CD14-positive monocyte (primary cell): ENCODE measurements around the gene PNKD. TPM values are rescaled to one million over a fixed set of nuclear protein-coding genes. Genes with fewer than 3 reads are reported as not detected.

Experiments
- DNase-seq, 3 donors: peaks; one replicate each; pipeline ENCODE4 v3.0.0-alpha.2; 2011 to 2022
- H2AFZ ChIP-seq: 2 replicates; pipeline ENCODE4 v1.6.0; 2012; ENCODE audit warnings: mild to moderate bottlenecking, low read depth, low read length, inconsistent platforms; ENCODE audit not compliant: insufficient read depth, poor library complexity, severe bottlenecking
- H3K27ac ChIP-seq, 2 donors: 1 replicate in 1 of 2; 2 replicates in 1 of 2; pipeline ENCODE4 v1.5.1; 2012 to 2013; ENCODE audit warnings: low read length in 2 of 2, control low read depth in 1 of 2, inconsistent platforms in 1 of 2, low read depth in 1 of 2, mild to moderate bottlenecking in 1 of 2
- H3K27me3 ChIP-seq, 2 donors: one replicate each; pipeline versions ENCODE4 v1.6.0 to v1.6.1; 2011 to 2013; ENCODE audit warnings: low read length in 2 of 2; ENCODE audit not compliant: control insufficient read depth in 2 of 2, insufficient read depth in 2 of 2
- H3K36me3 ChIP-seq, 2 donors: replicated peaks in 1 of 2; 1 replicate in 1 of 2; 2 replicates in 1 of 2; pipeline versions ENCODE4 v1.5.1 to v1.6.1; 2012 to 2013; ENCODE audit warnings: low read length in 2 of 2, control low read depth in 1 of 2, inconsistent platforms in 1 of 2, mild to moderate bottlenecking in 1 of 2; ENCODE audit not compliant: insufficient read depth in 2 of 2, control insufficient read depth in 1 of 2
- H3K4me1 ChIP-seq, 2 donors: 1 replicate in 1 of 2; 2 replicates in 1 of 2; pipeline versions ENCODE4 v1.5.1 to v1.6.1; 2012 to 2013; ENCODE audit warnings: low read length in 2 of 2, control low read depth in 1 of 2, inconsistent platforms in 1 of 2, mild to moderate bottlenecking in 1 of 2, moderate library complexity in 1 of 2; ENCODE audit not compliant: insufficient read depth in 2 of 2, control insufficient read depth in 1 of 2
- H3K4me2 ChIP-seq: replicated peaks from 2 replicates; pipeline ENCODE3; 2012; ENCODE audit warnings: low read length, moderate library complexity, mild to moderate bottlenecking; ENCODE audit not compliant: poor library complexity, severe bottlenecking; ENCODE audit errors: extremely low read depth
- H3K4me3 ChIP-seq, 3 experiments: fragments of 200-600 bp in 1 of 3; sonication (generic) in 1 of 3; replicated peaks in 1 of 3; 1 replicate in 2 of 3; 2 replicates in 1 of 3; pipeline ENCODE4 v1.5.1; 2011 to 2013; ENCODE audit warnings: low read length in 3 of 3, mild to moderate bottlenecking in 3 of 3, control low read depth in 2 of 3, low read depth in 2 of 3, inconsistent platforms in 1 of 3, moderate library complexity in 1 of 3
- H3K79me2 ChIP-seq: 2 replicates; pipeline ENCODE4 v1.6.0; 2012; ENCODE audit warnings: mild to moderate bottlenecking, control low read depth, inconsistent platforms, low read length, moderate library complexity; ENCODE audit not compliant: insufficient read depth
- H3K9ac ChIP-seq: 2 replicates; pipeline ENCODE4 v1.6.0; 2017; ENCODE audit warnings: low read length, mild to moderate bottlenecking; ENCODE audit not compliant: insufficient read depth, poor library complexity, severe bottlenecking
- H3K9me3 ChIP-seq, 2 donors: replicated peaks in 1 of 2; 1 replicate in 1 of 2; 2 replicates in 1 of 2; pipeline versions ENCODE4 v1.5.1 to v1.6.1; 2012 to 2013; ENCODE audit warnings: low read length in 2 of 2, control low read depth in 1 of 2; ENCODE audit not compliant: control insufficient read depth in 1 of 2, insufficient read depth in 1 of 2
- H4K20me1 ChIP-seq: 2 replicates; pipeline ENCODE4 v1.6.0; 2012; ENCODE audit warnings: mild to moderate bottlenecking, low read length, control low read depth, moderate library complexity; ENCODE audit not compliant: insufficient read depth
- H3K27ac Mint-ChIP-seq, 7 donors: one replicate each; pipeline ENCODE4 v1.8.0; 2020; ENCODE audit warnings: mild to moderate bottlenecking in 7 of 7, mixed read lengths in 7 of 7, moderate library complexity in 6 of 7, inconsistent platforms in 2 of 7
- H3K27me3 Mint-ChIP-seq, 3 donors: one replicate each; pipeline ENCODE4 v1.8.0; 2021 to 2022; ENCODE audit warnings: low read depth in 3 of 3, mild to moderate bottlenecking in 3 of 3, mixed read lengths in 3 of 3, moderate library complexity in 3 of 3, inconsistent platforms in 1 of 3
- H3K36me3 Mint-ChIP-seq, 2 donors: one replicate each; pipeline ENCODE4 v1.8.0; 2020; ENCODE audit warnings: mixed read lengths in 2 of 2, inconsistent platforms in 1 of 2, mild to moderate bottlenecking in 1 of 2
- H3K4me1 Mint-ChIP-seq: one replicate; pipeline ENCODE4 v1.8.0; 2020; ENCODE audit warnings: mild to moderate bottlenecking, mixed read lengths
- H3K4me3 Mint-ChIP-seq, 2 donors: one replicate each; pipeline ENCODE4 v1.8.0; 2020; ENCODE audit warnings: mild to moderate bottlenecking in 2 of 2, mixed read lengths in 2 of 2, moderate library complexity in 1 of 2
- H3K9me3 Mint-ChIP-seq, 7 donors: one replicate each; pipeline ENCODE4 v1.8.0; 2020 to 2022; ENCODE audit warnings: mixed read lengths in 7 of 7, mild to moderate bottlenecking in 6 of 7, moderate library complexity in 6 of 7, inconsistent platforms in 2 of 7
- WGBS: methylation state at CpG from one replicate; pipeline ENCODE4 v1.1.5; 2013; ENCODE audit warnings: missing lambda C conversion rate; ENCODE audit not compliant: insufficient coverage; 5-methylcytosine and 5-hydroxymethylcytosine counted together
- intact Hi-C, 2 donors: fragments of 100-400 bp; cut with micrococcal nuclease; formaldehyde crosslinking; loops; one replicate each; pipeline versions ENCODE4 v1.15.0 to v1.15.1; 2023
- polyA plus RNA-seq, 3 donors: library from polyadenylated mRNA; depleted of rRNA in 1 of 3; unstranded in 2 of 3; stranded (reverse) in 1 of 3; fragments of 300-500 nt in 2 of 3; fragments of >200 nt in 1 of 3; fragmentation: Illumina TruSeq in 2 of 3; gene quantifications; 1 replicate in 2 of 3; 2 replicates in 1 of 3; pipeline ENCODE4 v1.2.3, GENCODE V29; 2012 to 2021
- TF ChIP-seq, protein P1 (sequence below): fragments of 200-600 bp; IDR thresholded peaks from one replicate; pipeline ENCODE4 v1.8.0; 2022; ENCODE audit warnings: antibody characterized with exemption, mild to moderate bottlenecking

Gene PNKD
- polyA plus RNA-seq, 3 donors, result 79.8 to 92.0 (median 88.2) TPM

DNA sequence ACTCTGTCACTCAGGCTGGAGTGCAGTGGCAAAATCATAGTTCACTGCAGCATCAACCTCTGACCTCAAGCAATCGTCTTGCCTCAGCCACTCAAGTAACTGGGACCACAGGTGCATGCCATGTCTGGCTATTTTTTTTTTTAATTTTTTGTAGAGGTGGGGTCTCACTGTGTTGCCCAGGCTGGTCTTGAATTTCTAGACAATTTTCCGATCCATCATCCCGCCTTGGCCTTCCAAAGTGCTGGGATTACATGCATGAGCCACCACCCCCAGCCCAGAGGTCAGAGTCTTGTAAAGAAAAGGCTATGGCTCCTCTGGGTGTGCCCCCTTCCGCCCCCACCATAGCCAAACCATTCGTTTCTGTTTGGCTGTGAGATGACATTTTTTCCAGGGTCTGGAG is 35.1 kb downstream of the PNKD start:
- H2AFZ ChIP-seq, result no peak overlapping the region
- Mint-ChIP-seq H3K4me1 (peaks cover 22% of the 10 kb centered on the region), H3K36me3 (no peaks in the 10 kb centered on the region), H3K27me3 (peaks cover 0 to 4% (median 0%) of the 10 kb centered on the region in 3 donors), H3K9me3 (peaks cover 0 to 2% (median 0%) of the 10 kb centered on the region in 7 donors), H3K27ac (peak overlapping the region in 1 of 7 donors; percentile 24), H3K4me3 (no peak overlapping the region)
- H3K79me2 ChIP-seq, result no peaks in the 10 kb centered on the region
- no peaks in the 10 kb centered on the region for H3K36me3 ChIP-seq
- H3K27ac ChIP-seq, result no peak overlapping the region
- H3K9me3 ChIP-seq, result no peaks in the 10 kb centered on the region
- H4K20me1 ChIP-seq, result no peaks in the 10 kb centered on the region
- 100% methylated on average over 2 of the region's 5 CpGs for WGBS
- no peaks in the 10 kb centered on the region for H3K27me3 ChIP-seq
- intact Hi-C loops, result no loop called here
- TF ChIP-seq, protein P1, sequence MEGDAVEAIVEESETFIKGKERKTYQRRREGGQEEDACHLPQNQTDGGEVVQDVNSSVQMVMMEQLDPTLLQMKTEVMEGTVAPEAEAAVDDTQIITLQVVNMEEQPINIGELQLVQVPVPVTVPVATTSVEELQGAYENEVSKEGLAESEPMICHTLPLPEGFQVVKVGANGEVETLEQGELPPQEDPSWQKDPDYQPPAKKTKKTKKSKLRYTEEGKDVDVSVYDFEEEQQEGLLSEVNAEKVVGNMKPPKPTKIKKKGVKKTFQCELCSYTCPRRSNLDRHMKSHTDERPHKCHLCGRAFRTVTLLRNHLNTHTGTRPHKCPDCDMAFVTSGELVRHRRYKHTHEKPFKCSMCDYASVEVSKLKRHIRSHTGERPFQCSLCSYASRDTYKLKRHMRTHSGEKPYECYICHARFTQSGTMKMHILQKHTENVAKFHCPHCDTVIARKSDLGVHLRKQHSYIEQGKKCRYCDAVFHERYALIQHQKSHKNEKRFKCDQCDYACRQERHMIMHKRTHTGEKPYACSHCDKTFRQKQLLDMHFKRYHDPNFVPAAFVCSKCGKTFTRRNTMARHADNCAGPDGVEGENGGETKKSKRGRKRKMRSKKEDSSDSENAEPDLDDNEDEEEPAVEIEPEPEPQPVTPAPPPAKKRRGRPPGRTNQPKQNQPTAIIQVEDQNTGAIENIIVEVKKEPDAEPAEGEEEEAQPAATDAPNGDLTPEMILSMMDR, result no peak
- peaks cover 10 to 22% of the 10 kb centered on the region in 2 donors for H3K4me1 ChIP-seq
- DNase-seq, result no peak
- no peak overlapping the region for H3K9ac ChIP-seq
- no peak overlapping the region for H3K4me2 ChIP-seq
- no peak overlapping the region for H3K4me3 ChIP-seq

DNA sequence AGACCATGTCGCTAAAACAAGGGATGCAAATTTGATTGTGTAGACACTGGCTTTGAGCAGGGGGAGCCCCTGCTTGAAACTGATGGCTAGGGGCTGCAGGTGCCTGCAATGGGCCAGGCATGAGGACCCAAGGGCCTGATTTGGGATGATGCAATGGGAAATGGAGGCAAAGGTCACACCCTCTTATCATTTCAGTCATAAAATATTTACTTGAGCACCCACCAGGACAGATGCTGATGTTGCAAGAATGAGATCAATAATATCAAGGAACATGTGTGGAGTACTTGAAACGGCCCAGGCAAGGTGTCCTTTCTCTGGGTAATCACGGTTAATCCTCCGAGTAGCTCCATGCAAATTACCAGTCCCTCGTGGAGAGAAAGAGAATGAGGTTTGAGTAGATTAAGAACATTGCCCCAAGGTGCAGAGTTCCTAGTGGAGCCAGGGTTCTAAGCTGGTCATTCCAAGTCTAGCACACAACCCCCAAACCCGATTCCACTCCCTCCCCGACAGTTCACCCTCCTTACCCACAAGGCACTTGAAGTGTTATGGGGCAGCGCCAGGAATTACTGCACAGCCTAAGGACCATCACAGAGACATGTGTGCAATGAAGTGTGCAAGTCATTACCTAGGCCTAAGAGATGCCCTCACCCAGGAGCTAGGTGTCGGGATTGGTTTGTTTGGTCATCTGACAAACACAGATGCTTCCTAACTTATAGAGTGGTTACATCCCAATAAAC is 36.0 kb downstream of the PNKD start:
- Histone ChIP-seq H3K79me2 (no peaks in the 10 kb centered on the region), H2AFZ (no peak overlapping the region), H3K4me1 (peaks cover 14 to 27% of the 10 kb centered on the region in 2 donors), H3K4me3 (no peak overlapping the region), H4K20me1 (no peaks in the 10 kb centered on the region), H3K27ac (no peak overlapping the region), H3K27me3 (no peaks in the 10 kb centered on the region), H3K36me3 (no peaks in the 10 kb centered on the region), H3K9ac (no peak overlapping the region), H3K9me3 (no peaks in the 10 kb centered on the region), H3K4me2 (no peak overlapping the region)
- Mint-ChIP-seq H3K36me3 (no peaks in the 10 kb centered on the region), H3K4me1 (peaks cover 25% of the 10 kb centered on the region), H3K9me3 (peaks cover 0 to 4% (median 0%) of the 10 kb centered on the region in 7 donors), H3K27ac (no peak overlapping the region), H3K27me3 (peaks cover 0 to 1% (median 0%) of the 10 kb centered on the region in 3 donors), H3K4me3 (no peak overlapping the region)
- intact Hi-C loops, result no loop called here
- WGBS, result 89% methylated on average over 5 of the region's 9 CpGs
- TF ChIP-seq, protein P1, result no peak
- no peak for DNase-seq
